Measurements from ENCODE around the gene DPP6.

The DPP6 gene

DNA sequence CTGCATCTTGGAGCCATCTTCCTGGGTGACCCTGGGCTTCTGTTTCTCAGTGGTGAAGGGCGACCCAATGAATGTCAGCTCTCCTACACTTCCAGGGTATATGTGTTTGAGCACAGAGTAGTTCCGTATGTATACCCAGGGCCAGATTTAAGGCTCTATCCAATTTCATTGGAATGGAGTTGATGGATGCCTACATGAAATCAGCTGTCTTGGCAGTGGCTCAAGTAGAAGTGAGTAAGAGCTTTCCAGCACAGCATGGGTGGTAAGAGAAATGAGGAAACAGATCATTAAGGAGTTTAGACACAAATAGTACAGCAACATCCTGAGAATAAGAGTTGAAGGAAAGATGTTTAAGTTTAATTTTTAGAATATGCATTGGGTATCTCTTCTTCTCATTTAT, 517.7 kb downstream of the DPP6 start:
- DNase-seq = no peak

DNA sequence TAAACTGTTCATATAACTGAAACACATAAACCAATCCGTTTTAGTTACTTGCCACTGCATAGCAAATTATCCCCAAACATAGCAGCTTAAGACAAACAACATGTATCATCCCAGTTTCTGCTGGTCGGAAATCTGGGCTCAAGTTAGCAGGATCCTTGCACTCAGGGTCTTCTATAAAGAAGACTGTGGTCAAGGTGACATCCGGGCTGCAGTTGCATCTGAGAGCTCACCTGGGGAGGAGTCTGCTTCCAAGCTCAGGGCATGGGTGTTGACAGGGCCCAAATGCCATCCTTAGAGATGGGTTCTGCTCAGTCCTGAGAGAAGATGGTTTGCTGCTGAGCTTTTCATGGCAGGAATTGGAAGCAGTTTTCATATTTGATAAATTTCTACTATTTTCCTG, 519.6 kb downstream of the DPP6 start:
- no peak for DNase-seq

DNA sequence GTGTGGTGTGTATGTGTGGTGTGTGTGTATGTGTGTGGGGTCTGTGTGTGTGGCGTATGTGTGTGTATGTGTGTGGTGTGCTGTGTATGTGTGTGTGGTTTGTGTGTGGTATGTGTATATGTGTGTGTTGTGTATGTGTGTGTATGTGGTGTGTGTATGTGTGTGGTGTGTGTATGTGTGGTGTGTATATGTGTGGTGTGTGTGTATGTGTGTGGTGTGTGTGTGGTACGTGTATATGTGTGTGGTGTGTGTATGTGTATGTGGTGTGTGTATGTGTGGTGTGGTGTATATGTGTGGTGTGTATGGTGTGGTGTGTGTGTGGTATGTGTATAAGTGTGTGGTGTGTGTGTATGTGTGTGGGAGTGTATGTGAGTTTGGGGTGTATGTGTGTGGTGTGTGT, 522.0 kb downstream of the DPP6 start:
- DNase-seq = no peak

DNA sequence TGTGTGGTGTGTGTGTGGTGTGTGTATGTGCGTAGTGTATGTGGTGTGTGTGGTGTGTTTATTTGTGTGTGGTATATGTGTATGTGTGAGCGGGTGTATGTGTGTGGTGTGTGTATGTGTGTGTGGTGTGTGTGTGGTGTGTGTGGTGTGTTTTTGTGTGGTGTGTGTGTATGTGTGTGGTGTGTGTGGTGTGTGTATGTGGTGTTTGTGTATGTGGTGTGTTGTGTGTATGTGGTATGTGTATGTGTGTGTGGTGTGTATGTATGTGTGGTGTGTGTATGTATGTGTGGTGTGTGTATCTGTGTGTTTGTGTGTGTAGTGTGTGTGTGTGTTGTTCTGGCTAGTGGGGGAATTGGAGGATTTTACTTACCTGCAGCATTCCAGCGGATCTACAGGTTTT, 523.3 kb downstream of the DPP6 start:
- DNase-seq = no peak

DNA sequence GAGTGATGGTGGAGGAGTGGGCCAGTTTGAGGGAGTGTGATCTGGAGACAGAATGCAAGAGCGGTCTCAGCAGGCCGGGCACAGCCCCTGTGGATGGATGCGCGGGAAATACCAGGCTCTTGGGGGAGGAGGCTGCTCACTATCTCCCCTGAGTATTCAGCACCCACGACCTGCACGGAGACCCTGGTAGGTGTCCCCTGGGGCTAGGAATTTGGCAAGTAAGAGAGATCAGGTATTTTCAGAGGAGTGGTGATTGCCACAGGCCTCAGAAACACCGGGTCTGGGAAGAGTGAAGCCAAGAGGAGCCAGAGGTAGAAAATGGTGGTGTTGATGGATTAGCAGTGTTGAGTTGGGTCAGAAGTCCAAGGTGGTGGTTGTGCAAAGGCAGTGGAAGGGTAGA, 524.4 kb downstream of the DPP6 start:
- no peak for DNase-seq

DNA sequence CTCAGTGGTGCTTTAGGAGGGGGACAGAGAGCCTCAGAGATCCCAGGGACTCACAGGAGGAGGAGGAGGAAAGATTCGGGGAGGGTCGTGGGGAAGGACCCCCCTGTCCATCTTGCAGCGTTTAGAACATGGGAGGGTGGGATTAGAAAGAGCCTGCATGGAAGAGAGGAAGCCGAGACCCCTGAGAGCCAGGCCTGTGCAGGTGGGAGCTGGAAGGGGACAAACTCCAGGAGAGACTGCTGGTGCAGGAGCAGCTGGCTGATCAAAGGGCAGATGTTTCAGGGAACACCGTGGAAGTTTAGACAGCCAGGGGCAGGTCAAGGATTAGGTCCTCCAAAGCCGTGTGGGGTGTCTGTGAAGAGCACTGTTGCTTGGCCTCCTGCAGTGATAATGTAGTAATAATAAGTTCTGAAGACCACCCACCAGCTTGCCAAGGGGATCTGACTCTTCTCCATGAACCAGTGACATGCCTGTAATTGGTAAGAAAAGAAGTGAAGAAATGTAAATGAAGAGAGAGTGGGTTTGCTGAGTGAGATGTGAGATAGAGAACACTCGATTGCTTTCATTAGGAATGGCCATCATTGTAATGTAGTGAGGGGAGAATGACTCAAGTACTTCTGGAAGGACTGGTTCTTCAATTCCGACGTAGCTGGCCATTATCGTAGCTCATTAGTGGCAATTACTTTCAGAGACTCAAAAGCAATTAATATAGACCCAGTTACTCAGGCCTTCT, 525.1 kb downstream of the DPP6 start:
- DNase-seq = no peak

DNA sequence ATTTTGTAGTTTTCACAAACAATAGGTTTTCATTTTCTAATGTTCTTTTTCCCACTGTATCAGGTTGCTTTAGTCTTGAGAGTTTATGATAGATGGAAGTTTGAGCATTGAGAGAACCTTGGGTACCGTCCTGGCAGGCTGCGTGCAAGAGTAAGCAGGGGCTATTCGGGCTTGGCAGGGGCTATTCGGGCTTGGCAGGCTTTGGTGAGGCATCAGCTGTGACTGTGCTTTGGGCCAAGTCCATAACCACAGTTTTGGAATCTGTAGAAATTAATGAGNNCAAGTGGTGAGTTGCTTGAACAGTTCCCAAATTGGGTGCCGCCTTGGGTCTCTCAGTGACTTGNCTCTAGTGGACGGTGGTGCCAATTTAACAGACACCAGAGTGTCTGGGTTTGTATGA, 526.1 kb downstream of the DPP6 start:
- DNase-seq = no peak

DNA sequence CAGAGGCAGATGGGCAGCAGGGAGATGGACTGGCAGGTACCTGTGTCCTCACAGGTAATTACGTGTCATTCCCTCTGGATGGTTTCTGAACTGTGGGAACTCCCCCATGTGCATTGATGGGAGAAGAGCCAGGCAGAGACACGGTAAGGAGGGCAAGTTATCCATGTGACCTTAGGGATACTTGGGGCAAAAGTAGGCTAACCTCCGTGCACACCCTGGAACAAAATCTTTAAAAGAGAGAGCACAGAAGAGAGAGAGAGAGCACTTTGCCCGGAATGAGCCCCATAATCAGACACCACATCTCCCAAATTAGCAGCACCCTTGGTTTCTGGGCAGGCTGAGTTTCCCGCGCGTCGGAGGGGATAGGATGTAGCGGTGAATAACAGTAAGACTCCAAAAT, 527.5 kb downstream of the DPP6 start:
- no peak for DNase-seq

DNA sequence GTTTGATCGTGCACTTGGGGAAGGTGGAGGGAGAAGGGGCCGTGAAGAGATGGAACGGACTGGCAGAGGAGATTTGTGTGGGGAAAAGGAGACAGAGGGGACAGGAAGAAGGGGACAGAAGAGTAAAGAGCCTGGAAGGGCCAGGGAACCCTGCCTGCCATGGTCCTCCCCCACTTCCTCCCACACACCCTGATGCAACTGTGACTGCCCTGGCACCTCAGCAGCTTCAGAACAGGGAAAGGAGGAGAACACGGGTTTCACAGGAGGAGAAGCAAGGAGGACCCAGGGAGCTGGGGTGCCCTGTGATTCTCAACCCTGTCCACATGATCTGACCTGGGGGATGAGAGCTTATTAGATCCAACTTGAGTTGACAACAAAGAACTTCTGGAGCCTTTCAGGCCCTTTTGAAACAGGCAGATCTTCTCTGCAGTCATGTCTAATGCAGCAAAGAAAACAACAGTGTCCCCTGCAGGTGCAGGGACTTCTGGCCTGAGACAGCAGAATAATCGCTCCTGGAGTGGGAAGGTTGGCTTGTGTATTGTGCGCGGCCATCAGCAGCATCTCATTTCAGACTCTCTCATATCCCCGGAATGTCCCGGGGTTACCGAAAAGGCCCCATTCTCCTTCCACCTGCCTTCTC, 529.2 kb downstream of the DPP6 start:
- no peak for DNase-seq

DNA sequence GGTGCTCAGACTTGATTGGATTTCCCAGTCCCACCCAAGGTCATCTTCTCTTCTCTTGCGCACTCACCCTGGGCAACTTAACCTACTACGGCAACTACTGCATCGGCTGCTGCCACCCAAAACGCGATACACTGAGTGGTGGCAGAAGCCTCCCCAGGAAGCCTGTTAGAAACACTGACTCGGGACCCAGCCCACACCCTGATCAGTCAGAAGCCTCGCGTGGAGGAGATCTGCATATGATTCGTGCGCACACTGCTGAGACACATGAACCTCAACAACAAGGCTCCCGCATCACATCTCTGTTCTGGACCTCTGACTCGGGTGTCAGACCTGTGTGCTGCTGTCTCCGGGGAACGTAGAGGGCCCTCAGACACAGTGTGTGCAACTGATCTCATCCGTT, 531.3 kb downstream of the DPP6 start:
- no peak for DNase-seq

DNA sequence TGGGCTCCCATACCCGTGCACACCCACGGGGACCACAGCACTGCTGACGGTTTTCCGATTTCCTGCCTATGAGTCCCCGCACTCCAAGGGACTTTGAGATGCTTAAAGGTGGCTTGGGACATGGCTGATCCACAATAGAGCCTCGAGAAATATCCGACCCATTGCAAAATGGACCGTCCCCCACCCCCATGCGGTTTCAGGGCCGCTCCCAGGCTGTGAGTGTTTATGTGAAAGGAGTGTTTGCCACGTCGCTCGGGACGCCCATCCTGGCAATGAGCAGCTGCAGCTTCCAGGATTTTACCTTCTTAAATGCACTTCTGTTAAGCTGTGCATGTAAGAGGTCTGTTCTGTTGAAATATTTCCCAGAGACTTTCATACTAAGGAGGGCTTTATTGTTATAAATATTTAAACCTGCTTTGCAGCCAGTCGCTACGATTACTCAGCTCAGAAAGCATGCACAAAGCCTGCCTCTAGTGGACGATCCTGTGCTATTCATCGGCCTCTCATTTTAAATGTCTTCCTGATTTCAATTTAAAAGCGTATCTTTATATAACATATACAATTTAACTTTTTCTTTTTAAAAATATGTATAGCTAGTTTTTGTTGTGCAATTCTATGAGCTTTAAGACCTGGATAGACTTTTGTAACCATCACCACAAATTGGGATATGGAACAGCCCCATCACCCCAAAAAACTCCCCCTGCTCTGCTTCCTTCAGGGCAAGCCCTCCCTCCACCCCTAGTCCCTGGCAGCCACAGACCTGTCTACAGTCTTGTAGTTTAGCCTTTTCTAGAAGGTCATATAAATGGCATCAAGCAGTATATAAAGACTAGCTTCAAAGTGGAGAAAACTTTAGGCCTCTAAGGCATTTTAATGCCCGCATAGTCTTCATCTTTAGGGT, 532.4 kb downstream of the DPP6 start:
- DNase-seq = no peak

DNA sequence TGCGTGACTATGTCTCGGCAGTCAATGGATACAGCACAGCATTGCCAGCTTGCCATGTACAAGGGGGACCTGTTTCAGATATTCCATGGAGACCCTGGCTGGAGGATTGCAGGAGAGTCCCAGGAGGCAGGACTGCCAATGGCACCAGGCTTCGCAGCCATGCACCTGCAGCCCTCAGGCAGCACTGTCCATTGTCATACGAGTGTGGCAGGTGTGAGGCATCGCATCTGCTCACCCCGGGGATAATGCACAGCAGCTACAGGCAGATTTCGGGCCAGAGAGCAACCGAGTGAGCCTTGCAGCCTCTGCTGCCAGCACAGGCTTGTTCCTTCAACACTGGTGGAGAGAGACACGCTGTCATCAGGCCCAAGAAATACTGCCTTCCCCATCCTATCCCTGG, 535.6 kb downstream of the DPP6 start:
- DNase-seq = no peak

DNA sequence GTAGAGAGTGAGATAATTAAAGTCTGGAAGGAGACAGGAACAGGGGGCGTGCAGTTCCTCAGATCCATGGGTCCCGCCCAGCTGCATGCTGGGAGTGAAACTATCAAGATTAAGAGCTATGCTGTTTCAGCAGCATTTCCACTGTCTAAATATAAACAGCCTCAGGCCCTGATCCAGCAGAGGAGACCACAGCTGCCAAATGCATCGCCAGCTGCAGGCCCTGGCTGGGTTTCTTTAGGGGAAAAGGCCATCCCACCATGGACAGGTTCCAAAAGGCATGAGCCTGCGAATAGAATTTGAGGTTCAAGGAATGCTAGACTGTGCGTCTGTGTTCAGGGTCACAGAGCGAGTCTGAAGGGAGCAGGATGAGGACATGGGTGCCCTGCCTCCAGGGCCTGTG, 539.3 kb downstream of the DPP6 start:
- DNase-seq = no peak

DNA sequence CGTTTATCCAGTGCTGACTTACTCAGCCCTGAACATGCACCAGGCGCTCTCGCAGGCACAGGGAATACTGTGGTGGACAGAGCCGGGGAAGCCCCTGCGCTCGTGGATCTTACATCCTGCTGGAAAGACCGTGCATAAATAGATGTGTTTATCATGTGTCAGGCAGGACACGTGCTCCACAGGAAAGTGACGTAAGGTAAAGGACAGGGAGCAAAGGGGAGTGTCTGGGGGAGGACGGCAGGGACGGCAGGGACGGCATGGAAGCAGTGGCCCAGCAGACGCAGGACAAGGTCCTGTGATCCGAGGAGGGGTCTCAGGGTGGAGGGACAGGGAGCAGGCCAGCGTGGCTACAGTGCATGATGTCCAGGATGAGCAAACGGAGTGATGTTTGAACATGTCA, 540.2 kb downstream of the DPP6 start:
- DNase-seq = no peak

DNA sequence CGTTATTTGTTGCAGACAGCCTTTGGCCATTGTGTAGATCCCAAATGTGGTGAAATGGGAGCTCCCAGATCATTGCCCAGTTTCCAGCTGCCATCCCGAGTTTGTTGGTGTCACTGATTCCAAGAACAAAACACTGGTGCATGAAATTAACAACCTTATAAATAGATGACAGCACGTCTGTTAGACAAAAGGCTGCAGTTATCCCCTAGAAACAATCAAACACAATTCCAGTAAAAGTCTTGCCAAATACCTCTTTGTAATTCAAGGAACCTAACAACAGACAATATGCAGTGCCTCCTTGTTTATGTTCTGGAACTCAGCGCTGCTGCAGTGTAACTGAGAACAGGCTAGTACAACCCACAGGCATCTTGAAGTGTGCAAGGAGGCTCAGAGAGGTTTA, 546.2 kb downstream of the DPP6 start:
- no peak for DNase-seq

DNA sequence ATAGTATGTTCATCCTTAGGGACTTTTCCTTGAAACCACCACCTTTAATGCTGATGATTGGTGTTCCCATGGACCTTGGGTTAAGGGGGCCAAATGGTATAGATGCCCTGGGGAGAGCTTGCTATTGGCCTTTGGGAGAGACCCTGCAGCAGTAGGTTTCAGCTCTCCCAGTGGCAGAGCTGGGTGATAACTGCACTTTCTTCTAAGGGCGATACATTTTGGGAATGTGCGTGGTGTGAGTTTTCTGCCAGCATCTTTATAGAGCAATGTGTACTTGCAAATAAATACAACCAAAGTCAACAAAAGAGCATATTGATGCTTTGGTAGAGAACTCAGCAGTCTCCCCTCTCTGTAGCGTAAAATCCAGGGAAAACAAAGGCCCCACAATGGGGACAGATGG, 546.7 kb downstream of the DPP6 start:
- DNase-seq = no peak

DNA sequence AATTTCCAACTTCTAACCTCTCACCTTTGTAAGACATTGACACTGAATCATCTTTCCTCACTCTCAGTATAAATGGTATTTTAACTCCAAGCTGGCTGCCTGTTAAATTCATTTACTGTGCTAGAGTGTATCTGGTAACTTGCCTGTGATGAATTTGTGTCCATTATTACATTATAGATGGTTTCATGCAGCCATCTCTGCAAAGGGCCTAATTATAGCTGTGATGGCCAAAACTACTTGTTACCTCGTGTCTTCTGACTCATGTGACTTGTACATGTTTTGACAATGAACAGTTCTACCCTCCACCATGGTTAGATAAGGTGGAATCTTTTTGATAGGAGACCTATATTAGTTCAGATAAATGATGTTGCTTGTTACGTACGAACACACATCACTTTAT, 558.7 kb downstream of the DPP6 start:
- no peak for DNase-seq

DNA sequence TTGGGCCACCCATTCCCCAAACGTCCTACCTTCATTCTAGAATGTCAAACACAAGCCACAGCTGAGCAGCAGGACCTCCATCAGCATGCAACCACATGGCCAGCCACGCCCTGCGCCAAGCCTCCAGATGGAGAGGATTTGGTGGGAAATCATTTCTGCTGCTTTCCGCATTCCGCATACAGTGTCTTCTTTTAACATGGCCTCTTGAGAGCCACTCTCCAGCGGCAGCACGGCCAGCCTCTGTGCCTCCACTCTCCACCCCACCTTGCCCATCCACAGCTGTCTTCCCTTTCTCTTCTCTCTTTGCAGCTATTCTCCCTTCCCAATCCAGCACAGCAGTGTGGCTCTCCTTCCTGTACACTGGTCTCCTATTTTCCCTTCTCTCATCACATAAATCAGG, 561.6 kb downstream of the DPP6 start:
- DNase-seq = no peak

DNA sequence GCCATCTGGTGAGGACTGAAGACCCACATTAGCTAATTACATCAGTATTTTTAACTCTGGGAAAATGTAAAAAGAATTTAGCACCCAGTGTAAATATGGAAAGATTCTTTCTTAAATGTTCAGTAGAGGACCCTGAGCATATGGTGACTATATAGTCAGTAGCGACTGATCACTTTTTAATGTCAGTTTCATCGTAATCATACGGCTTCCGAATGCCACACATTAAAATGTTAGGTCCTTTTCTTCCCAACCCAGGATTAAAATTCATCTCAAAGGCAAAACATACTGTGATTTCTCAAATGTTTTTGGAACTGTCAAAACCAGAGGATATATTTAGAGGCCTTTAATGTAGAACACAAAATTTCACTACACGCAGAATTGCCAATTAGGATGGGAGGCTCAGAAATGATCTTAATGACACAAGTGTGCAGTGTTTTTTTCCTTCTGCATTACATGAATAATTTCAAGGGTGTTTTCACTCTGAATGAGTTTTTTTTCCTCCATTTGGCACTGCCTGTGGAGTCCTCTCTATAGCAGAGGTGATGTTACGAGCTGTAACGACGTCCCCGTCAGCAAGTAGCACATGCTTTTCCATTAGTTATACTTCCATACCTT, 568.0 kb downstream of the DPP6 start:
- no peak for DNase-seq

DNA sequence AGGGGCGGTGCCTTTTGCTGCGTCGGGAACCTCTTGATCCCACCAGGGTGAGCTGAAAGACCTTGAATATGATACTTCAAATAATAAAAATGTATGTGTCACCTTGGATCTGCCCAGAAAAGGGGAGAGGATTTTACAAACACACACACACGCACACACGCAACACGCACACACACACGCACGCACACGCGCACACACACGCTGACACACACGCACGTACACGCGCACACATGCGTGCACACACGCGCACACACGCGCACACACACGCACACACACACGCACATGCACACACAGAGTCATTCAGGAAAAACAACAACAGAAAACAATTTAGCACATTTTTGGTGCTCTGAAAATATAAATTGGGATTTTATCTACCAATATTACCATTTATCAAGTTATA, 571.2 kb downstream of the DPP6 start:
- no peak for DNase-seq

DNA sequence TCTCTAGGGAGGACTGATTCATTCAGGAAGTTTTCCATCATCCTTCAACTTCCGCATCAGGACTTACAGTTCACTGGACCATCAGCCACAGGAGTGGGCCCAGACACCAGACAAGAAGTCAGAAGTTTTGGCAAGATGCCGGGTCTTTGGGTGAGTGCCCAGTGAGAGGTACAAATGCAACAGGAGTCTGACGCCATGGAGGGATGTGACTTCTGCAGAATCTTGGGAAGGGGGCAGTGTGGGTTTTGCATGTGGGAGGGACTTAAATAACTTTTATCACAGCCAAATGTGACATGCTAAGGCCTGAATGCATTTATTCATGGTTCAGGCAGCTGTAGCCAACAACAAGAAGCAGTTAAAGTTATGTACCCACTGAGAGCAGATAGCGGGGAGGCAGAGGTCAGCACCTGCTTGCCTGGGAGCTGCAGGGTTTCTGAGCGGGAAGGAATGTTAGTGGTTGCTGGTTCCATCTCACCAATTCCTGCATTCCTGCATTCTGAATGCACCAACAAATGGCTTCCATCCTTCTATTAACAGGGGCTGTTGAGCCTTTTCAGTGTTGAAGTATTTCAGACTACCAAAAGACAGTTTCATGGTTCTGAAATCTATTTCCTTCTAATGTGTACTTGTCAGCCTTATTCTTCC, 575.6 kb downstream of the DPP6 start:
- no peak for DNase-seq

DNA sequence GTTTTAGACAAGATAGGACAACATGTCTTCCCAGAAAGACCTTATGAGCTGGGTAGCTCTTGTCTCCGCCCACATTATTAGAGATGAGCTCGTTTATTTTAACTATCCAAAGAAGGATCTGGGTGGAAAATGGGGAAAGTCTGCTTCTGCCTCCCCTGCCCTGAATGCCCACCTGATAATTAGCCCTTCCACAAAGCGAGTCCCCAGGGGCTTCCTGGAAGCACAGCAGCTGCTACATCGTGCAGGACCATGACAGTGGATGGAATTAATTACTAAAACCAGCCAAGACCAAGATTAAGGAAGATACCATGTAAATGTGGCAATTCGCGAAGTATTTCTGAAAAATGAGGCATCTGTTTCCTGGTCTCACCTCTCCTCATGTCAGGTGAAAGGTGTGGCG, 576.4 kb downstream of the DPP6 start:
- DNase-seq = no peak

DNA sequence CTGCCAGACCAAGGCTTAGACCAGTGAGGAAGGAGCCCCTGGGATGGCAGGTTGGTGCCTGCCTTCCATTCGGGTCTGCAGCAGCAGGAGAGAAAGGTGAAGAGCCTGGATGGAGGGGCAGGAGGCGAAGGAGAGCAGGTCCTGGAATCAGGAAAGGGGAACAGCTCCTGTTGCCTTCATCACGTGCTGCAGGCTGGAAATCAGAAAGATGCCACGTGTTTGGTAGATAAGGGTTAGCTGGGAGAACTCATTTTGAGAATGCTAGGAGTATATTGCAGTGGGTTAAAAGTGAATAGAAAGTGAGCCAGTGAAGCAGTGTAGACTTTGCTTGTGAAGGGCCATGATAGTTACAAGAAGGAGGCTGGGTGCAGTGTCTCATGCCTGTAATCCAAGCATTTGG, 579.0 kb downstream of the DPP6 start:
- no peak for DNase-seq
